Right lobe of liver (tissue), 6 donors: ENCODE results near the gene ANO6. TPM values are rescaled to one million over a fixed set of nuclear protein-coding genes. Genes with fewer than 3 reads are reported as not detected.

Experiments used
- ATAC-seq, 4 donors: fragments of 200-7000 bp; cut with Tn5 transposase; one replicate each; pipeline ENCODE4 v1.9.1; 2020; ENCODE audit warnings: mild to moderate bottlenecking in 4 of 4, moderate library complexity in 4 of 4
- DNase-seq, 3 donors: peaks; one replicate each; pipeline ENCODE4 v3.0.0-alpha.2; 2020
- H3K27ac ChIP-seq, 3 donors: fragments of 200-600 bp; one replicate each; pipeline ENCODE4 v1.8.0; 2022
- H3K27me3 ChIP-seq, 2 donors: fragments of 200-600 bp; one replicate each; pipeline ENCODE4 v1.8.0; 2022
- H3K36me3 ChIP-seq, 4 donors: fragments of 200-600 bp; sonication (generic) in 1 of 4; one replicate each; pipeline versions ENCODE4 v1.5.1 to v1.8.0; 2017 to 2022; ENCODE audit warnings: control low read depth in 1 of 4
- H3K4me1 ChIP-seq, 4 donors: fragments of 200-600 bp; sonication (generic) in 1 of 4; one replicate each; pipeline versions ENCODE4 v1.5.1 to v1.8.0; 2017 to 2022; ENCODE audit warnings: control low read depth in 1 of 4
- H3K4me3 ChIP-seq, 3 donors: fragments of 200-600 bp; one replicate each; pipeline ENCODE4 v1.8.0; 2022
- H3K9me3 ChIP-seq, 4 donors: fragments of 200-600 bp; sonication (generic) in 1 of 4; one replicate each; pipeline versions ENCODE4 v1.5.1 to v1.8.0; 2017 to 2022; ENCODE audit warnings: control low read depth in 1 of 4
- CTCF ChIP-seq, 4 donors: fragments of 200-600 bp in 3 of 4; fragments of 450-650 bp in 1 of 4; IDR thresholded peaks; one replicate each; pipeline versions ENCODE4 v1.5.1 to v1.8.0; 2016 to 2022; ENCODE audit warnings: antibody characterized with exemption in 4 of 4, mild to moderate bottlenecking in 2 of 4
- POLR2A ChIP-seq: fragments of 450-650 bp; IDR thresholded peaks from one replicate; pipeline ENCODE4 v1.6.1; 2017; ENCODE audit warnings: antibody characterized with exemption, mild to moderate bottlenecking
- WGBS: methylation state at CpG from one replicate; pipeline ENCODE4 v1.1.6; 2018; ENCODE audit warnings: low coverage, low lambda C conversion rate; ENCODE audit not compliant: insufficient coverage; ENCODE audit errors: missing lambda C conversion rate; 5-methylcytosine and 5-hydroxymethylcytosine counted together
- intact Hi-C, 2 donors: fragments of 100-400 bp; cut with DNase I; formaldehyde crosslinking; loops; one replicate each; pipeline versions ENCODE4 v1.11.2 to v1.14.1; 2022
- total RNA-seq, 6 experiments: library from RNA; depleted of rRNA in 2 of 6; stranded (reverse); fragments of >200 nt in 2 of 6; fragmentation: NEBNext Ultra II Directional in 3 of 6; extraction: Animal tissue kit (Norgen Biotek cat#: 25700) in 3 of 6; gene quantifications; one replicate each; pipeline versions ENCODE4 v1.1.0 to v1.2.4, GENCODE V29; 2016 to 2023
- donor health status: DM: no; HTN: yes; CAD: no.
- donor health status: DM: no; HTN: no; CAD: no.
- donor health status: DM: no; HTN: no; CAD: no.
- donor health status: DM: no; HTN: yes; CAD: no.
- donor health status: DM: no; HTN: yes; CAD: no.

ANO6 gene
- total RNA-seq, 6 experiments from 2014 or later: 41.8 to 78.5 (median 48.9) TPM

- no peak overlapping the region for H3K27ac ChIP-seq
- intact Hi-C loops: no loop called here
- ATAC-seq (no peak), DNase-seq (no peak)
- peaks cover 0 to 27% (median 6%) of the 10 kb centered on the region in 4 donors for H3K4me1 ChIP-seq
- TF ChIP-seq CTCF (IDR thresholded peaks at IDR 0.05): no peak
- no peak for TF ChIP-seq POLR2A
- no peaks in the 10 kb centered on the region for H3K36me3 ChIP-seq
- H3K27me3 ChIP-seq: no peaks in the 10 kb centered on the region
- H3K9me3 ChIP-seq: no peaks in the 10 kb centered on the region
- no peak overlapping the region for H3K4me3 ChIP-seq
Observed at GRCh38 chr12:45214071-45214470, 1.8 kb upstream of the ANO6 start.

DNA sequence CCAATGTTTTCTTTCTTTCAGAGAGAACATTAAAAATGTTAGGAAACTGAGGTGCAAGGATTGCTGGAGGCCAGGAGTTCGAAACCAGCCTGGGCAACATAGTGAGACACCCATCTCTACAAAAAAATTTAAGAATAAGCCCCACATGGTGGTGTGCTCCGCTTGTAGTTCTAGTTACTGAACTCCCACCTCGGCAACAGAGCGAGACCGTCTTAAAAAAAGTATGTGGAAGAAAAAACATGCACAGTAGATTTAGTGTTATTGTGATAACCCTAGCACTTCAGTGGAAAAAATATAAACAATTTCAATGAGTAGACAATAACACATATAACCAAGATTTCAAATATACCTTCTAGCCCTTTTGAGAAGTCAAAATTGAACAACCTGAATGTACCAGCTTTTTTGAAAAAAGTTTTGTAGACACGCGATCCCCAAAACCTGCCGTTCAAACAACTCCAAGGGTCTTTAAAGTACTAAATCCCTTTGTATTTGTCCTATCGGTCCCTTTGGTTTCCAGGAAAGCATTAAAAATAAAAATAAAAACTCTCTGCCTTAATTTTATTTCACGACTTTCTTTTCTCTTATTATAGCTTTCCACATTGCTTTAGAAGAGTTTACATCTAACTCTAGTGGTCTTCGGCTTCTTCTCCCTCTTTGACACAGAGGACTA lies 1.0 kb upstream of the ANO6 start:
- WGBS: 14% methylated on average over 11 of the region's 11 CpGs
- no peak for ATAC-seq
- peaks cover 0 to 29% (median 10%) of the 10 kb centered on the region in 4 donors for H3K4me1 ChIP-seq
- H3K27ac ChIP-seq: peak overlapping the region; percentile 95 to 96 (median 95)
- intact Hi-C loops: no loop called here
- peak overlapping the region; percentile 74 to 80 (median 77) for H3K4me3 ChIP-seq
- no peak for DNase-seq
- no peaks in the 10 kb centered on the region for H3K9me3 ChIP-seq
- H3K27me3 ChIP-seq: no peaks in the 10 kb centered on the region
- no peak for TF ChIP-seq CTCF (IDR thresholded peaks at IDR 0.05)
- no peak for TF ChIP-seq POLR2A
- H3K36me3 ChIP-seq: no peaks in the 10 kb centered on the region

GRCh38 chr12:45216230-45216982 lies 511 bp downstream of the ANO6 start:
- peak overlapping the region; percentile 95 to 96 (median 95) for H3K27ac ChIP-seq
- peaks cover 0 to 37% (median 14%) of the 10 kb centered on the region in 4 donors for H3K4me1 ChIP-seq
- TF ChIP-seq CTCF (IDR thresholded peaks at IDR 0.05): peak in 3 of 4 donors; percentile 9 to 35 (median 10)
- TF ChIP-seq POLR2A: peak; percentile 30
- no peaks in the 10 kb centered on the region for H3K36me3 ChIP-seq
- ATAC-seq: peak; percentile 59 to 76 (median 66)
- intact Hi-C loops: no loop called here
- H3K4me3 ChIP-seq: peak overlapping the region; percentile 74 to 80 (median 77)
- H3K9me3 ChIP-seq: no peaks in the 10 kb centered on the region
- no peaks in the 10 kb centered on the region for H3K27me3 ChIP-seq
- 0% methylated on average over 19 of the region's 70 CpGs for WGBS
- DNase-seq: peak; percentile 67 to 74 (median 72)

DNA sequence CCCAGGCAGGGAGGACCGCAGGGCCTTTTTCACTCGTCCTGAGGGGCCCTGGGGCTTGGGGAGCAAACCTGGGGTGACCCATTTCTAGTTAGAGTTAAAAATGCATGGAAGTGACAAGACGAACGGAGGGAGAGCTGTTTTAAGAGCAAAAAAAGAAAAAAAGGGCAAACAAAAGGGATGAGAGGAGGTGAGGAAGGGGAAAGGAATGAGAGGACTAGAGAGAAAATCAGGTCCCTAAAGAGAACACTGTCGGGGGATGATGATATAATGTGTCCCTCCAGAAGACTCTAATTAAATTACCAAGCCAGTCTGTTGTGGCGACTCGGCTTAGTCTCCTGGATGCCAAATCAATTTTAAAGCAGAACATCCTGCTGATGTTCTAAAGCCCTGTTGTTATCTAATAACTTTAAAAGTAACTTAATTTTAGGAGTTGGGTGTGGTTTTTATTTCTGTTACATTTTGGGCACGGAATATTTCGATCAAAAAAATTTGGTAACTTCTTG lies 1.1 kb downstream of the ANO6 start:
- H3K4me3 ChIP-seq: peak overlapping the region; percentile 74 to 80 (median 77)
- WGBS: 2% methylated on average over 9 of the region's 9 CpGs
- H3K27ac ChIP-seq: peak overlapping the region; percentile 95 to 96 (median 95)
- no peaks in the 10 kb centered on the region for H3K27me3 ChIP-seq
- no peak for TF ChIP-seq CTCF (IDR thresholded peaks at IDR 0.05)
- no peak for TF ChIP-seq POLR2A
- ATAC-seq (no peak), DNase-seq (no peak)
- intact Hi-C loops: no loop called here
- peaks cover 0 to 37% (median 14%) of the 10 kb centered on the region in 4 donors for H3K4me1 ChIP-seq
- H3K9me3 ChIP-seq: no peaks in the 10 kb centered on the region
- no peaks in the 10 kb centered on the region for H3K36me3 ChIP-seq
